Right lobe of liver (tissue), 6 donors: Measurements from ENCODE around the gene RPTOR. TPM values are rescaled to one million over a fixed set of nuclear protein-coding genes. Genes with fewer than 3 reads are reported as not detected.

Experiments
- ATAC-seq, 4 donors: fragments of 200-7000 bp; cut with Tn5 transposase; one replicate each; pipeline ENCODE4 v1.9.1; 2020; ENCODE audit warnings: mild to moderate bottlenecking in 4 of 4, moderate library complexity in 4 of 4
- DNase-seq, 3 donors: peaks; one replicate each; pipeline ENCODE4 v3.0.0-alpha.2; 2020
- H3K27ac ChIP-seq, 3 donors: fragments of 200-600 bp; one replicate each; pipeline ENCODE4 v1.8.0; 2022
- H3K27me3 ChIP-seq, 2 donors: fragments of 200-600 bp; one replicate each; pipeline ENCODE4 v1.8.0; 2022
- H3K36me3 ChIP-seq, 4 donors: fragments of 200-600 bp; sonication (generic) in 1 of 4; one replicate each; pipeline versions ENCODE4 v1.5.1 to v1.8.0; 2017 to 2022; ENCODE audit warnings: control low read depth in 1 of 4
- H3K4me1 ChIP-seq, 4 donors: fragments of 200-600 bp; sonication (generic) in 1 of 4; one replicate each; pipeline versions ENCODE4 v1.5.1 to v1.8.0; 2017 to 2022; ENCODE audit warnings: control low read depth in 1 of 4
- H3K4me3 ChIP-seq, 3 donors: fragments of 200-600 bp; one replicate each; pipeline ENCODE4 v1.8.0; 2022
- H3K9me3 ChIP-seq, 4 donors: fragments of 200-600 bp; sonication (generic) in 1 of 4; one replicate each; pipeline versions ENCODE4 v1.5.1 to v1.8.0; 2017 to 2022; ENCODE audit warnings: control low read depth in 1 of 4
- CTCF ChIP-seq, 4 donors: fragments of 200-600 bp in 3 of 4; fragments of 450-650 bp in 1 of 4; IDR thresholded peaks; one replicate each; pipeline versions ENCODE4 v1.5.1 to v1.8.0; 2016 to 2022; ENCODE audit warnings: antibody characterized with exemption in 4 of 4, mild to moderate bottlenecking in 2 of 4
- POLR2A ChIP-seq: fragments of 450-650 bp; IDR thresholded peaks from one replicate; pipeline ENCODE4 v1.6.1; 2017; ENCODE audit warnings: antibody characterized with exemption, mild to moderate bottlenecking
- WGBS: methylation state at CpG from one replicate; pipeline ENCODE4 v1.1.6; 2018; ENCODE audit warnings: low coverage, low lambda C conversion rate; ENCODE audit not compliant: insufficient coverage; ENCODE audit errors: missing lambda C conversion rate; 5-methylcytosine and 5-hydroxymethylcytosine counted together
- intact Hi-C, 2 donors: fragments of 100-400 bp; cut with DNase I; formaldehyde crosslinking; loops; one replicate each; pipeline versions ENCODE4 v1.11.2 to v1.14.1; 2022
- total RNA-seq, 6 experiments: library from RNA; depleted of rRNA in 2 of 6; stranded (reverse); fragments of >200 nt in 2 of 6; fragmentation: NEBNext Ultra II Directional in 3 of 6; extraction: Animal tissue kit (Norgen Biotek cat#: 25700) in 3 of 6; gene quantifications; one replicate each; pipeline versions ENCODE4 v1.1.0 to v1.2.4, GENCODE V29; 2016 to 2023
- donor health status: DM: no; HTN: yes; CAD: no.
- donor health status: DM: no; HTN: no; CAD: no.
- donor health status: DM: no; HTN: no; CAD: no.
- donor health status: DM: no; HTN: yes; CAD: no.
- donor health status: DM: no; HTN: yes; CAD: no.

The RPTOR gene
- total RNA-seq, 6 experiments from 2014 or later: 13.1 to 24.0 (median 15.5) TPM

- ATAC-seq (no peak), DNase-seq (no peak)
- no peaks in the 10 kb centered on the region for H3K9me3 ChIP-seq
- TF ChIP-seq CTCF (IDR thresholded peaks at IDR 0.05) (no peak), POLR2A (no peak)
- H3K4me1 ChIP-seq: peaks cover 0 to 6% (median 0%) of the 10 kb centered on the region in 4 donors
- intact Hi-C loops: no loop called here
- H3K27me3 ChIP-seq: no peaks in the 10 kb centered on the region
- H3K27ac ChIP-seq: no peak overlapping the region
- no peaks in the 10 kb centered on the region for H3K36me3 ChIP-seq
- WGBS: 90% methylated on average over 15 of the region's 18 CpGs
- no peak overlapping the region for H3K4me3 ChIP-seq
These were observed 157.9 kb downstream of the RPTOR start for GRCh38 chr17:80702315-80703141.

- TF ChIP-seq CTCF (IDR thresholded peaks at IDR 0.05) (no peak), POLR2A (no peak)
- H3K27me3 ChIP-seq: no peaks in the 10 kb centered on the region
- 57% methylated on average over 9 of the region's 9 CpGs for WGBS
- DNase-seq (no peak), ATAC-seq (no peak)
- intact Hi-C loops: no loop called here
- no peaks in the 10 kb centered on the region for H3K36me3 ChIP-seq
- peaks cover 0 to 6% (median 0%) of the 10 kb centered on the region in 4 donors for H3K4me1 ChIP-seq
- H3K4me3 ChIP-seq: no peak overlapping the region
- no peaks in the 10 kb centered on the region for H3K9me3 ChIP-seq
- H3K27ac ChIP-seq: no peak overlapping the region
These were observed 158.5 kb downstream of the RPTOR start for GRCh38 chr17:80703142-80703478.

GRCh38 chr17:80704381-80704819 lies 159.8 kb downstream of the RPTOR start:
- no peak for TF ChIP-seq POLR2A
- DNase-seq: no peak
- intact Hi-C loops: no loop called here
- Histone ChIP-seq H3K9me3 (no peaks in the 10 kb centered on the region), H3K4me3 (no peak overlapping the region), H3K36me3 (peaks cover 0 to 5% (median 0%) of the 10 kb centered on the region in 4 donors), H3K27ac (no peak overlapping the region), H3K27me3 (no peaks in the 10 kb centered on the region), H3K4me1 (peaks cover 0 to 6% (median 0%) of the 10 kb centered on the region in 4 donors)
- peak in 1 of 4 donors; percentile 24 for ATAC-seq
- 85% methylated on average over 3 of the region's 3 CpGs for WGBS

- Histone ChIP-seq H3K27me3 (no peaks in the 10 kb centered on the region), H3K27ac (no peak overlapping the region), H3K36me3 (peaks cover 0 to 5% (median 0%) of the 10 kb centered on the region in 4 donors), H3K9me3 (no peaks in the 10 kb centered on the region), H3K4me1 (peaks cover 0 to 6% (median 0%) of the 10 kb centered on the region in 4 donors), H3K4me3 (no peak overlapping the region)
- WGBS: 100% methylated on average over 2 of the region's 13 CpGs
- peak in 1 of 4 donors; percentile 13 for ATAC-seq
- no peak for DNase-seq
- intact Hi-C loops: no loop called here
- no peak for TF ChIP-seq CTCF (IDR thresholded peaks at IDR 0.05)
- no peak for TF ChIP-seq POLR2A
These were observed 160.3 kb downstream of the RPTOR start for GRCh38 chr17:80704894-80705293.

DNA sequence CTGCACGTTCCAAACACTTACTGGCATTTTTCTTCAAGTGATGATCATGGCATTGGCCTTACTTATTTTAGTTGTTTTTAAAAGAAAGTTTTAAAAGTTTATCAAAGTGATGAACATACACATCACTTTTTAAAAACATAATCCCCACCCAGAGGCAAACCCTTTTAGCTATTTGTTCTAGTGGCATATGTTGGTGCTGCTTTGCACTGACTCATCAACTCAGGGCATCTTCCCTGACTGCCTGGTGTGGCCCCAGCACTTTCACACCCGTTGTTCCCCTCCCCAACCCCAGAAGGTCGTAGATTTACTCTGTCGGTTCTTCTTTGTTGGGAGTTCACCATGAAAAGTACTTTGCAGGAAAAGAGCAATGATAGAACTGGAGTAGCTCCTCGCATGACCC lies 161.3 kb downstream of the RPTOR start:
- TF ChIP-seq CTCF (IDR thresholded peaks at IDR 0.05) (no peak), POLR2A (no peak)
- Histone ChIP-seq H3K27me3 (no peaks in the 10 kb centered on the region), H3K9me3 (no peaks in the 10 kb centered on the region), H3K36me3 (peaks cover 0 to 5% (median 0%) of the 10 kb centered on the region in 4 donors), H3K27ac (no peak overlapping the region), H3K4me3 (no peak overlapping the region), H3K4me1 (peaks cover 0 to 6% (median 0%) of the 10 kb centered on the region in 4 donors)
- no peak for ATAC-seq
- intact Hi-C loops: no loop called here
- no peak for DNase-seq
- WGBS: 66% methylated on average over 5 of the region's 5 CpGs
